Measurements from ENCODE around the gene MYT1. TPM values are rescaled to one million over a fixed set of nuclear protein-coding genes. Genes with fewer than 3 reads are reported as not detected.
A peak's percentile ranks its signal among the peaks of the same experiment; 100 is the strongest.

The MYT1 gene
- total and polyA plus RNA-seq, 9 of the 15 experiments (the other 6 are each of a cell fraction or from before 2014, with no cell fraction given), result 0.02 to 0.12 (median 0.06) TPM; not detected in 4

- TF ChIP-seq MYNN (IDR thresholded peaks at IDR 0.05) (no peak), MYNN (CRISPR knock-in tag; IDR thresholded peaks at IDR 0.05) (no peak), ZC3H11A (IDR thresholded peaks at IDR 0.05; ENCODE audit: low read depth, low read length) (0 out of 2 replicates have a peak, but pooled peaks have one; percentile 23), RBBP5 (IDR thresholded peaks at IDR 0.05; ENCODE audit: borderline replicate concordance, insufficient read depth, low read length, poor library complexity, severe bottlenecking) (peak; percentile 14), SMARCE1 (IDR thresholded peaks at IDR 0.05) (0 out of 2 replicates have a peak, but pooled peaks have one; percentile 34)
Measured at GRCh38 chr20:64256282-64256935, 92.2 kb downstream of the MYT1 start.

More at GRCh38 chr20:64256282-64256935, 92.2 kb downstream of the MYT1 start:
- H2AFZ ChIP-seq (ENCODE audit: low read depth, low read length), result peak overlapping the region; percentile 83
- in situ Hi-C loops (cut with MboI), result loop anchor here (5.0 kb wide), 1 partner anchor 64 kb away; no protein-coding TSS in a partner anchor
- H3K27ac ChIP-seq (ENCODE audit: extremely low read depth, low read depth, low read length), result peak overlapping the region; percentile 88
- peak; percentile 4; the same call in 1 of the 3 replicates for ATAC-seq
- peak overlapping the region; percentile 70 to 96 for H3K9ac ChIP-seq (ENCODE audit: insufficient read depth in 1 of 2, low read depth in 2 of 2, low read length in 2 of 2)
- intact Hi-C loops (cut with micrococcal nuclease), result no loop called here
- H4K20me1 ChIP-seq (replicated peaks; ENCODE audit: control insufficient read depth, insufficient read depth, low read length), result no peaks in the 10 kb centered on the region
- ChIA-PET POLR2A (interaction anchor here (0.6 to 1.9 kb wide), 7 partner anchors 10 to 217 kb away, joined by 3 to 20 read pairs (median 3); no protein-coding TSS in a partner anchor), CTCF (ENCODE audit: low intra/inter-chr PET ratio) (interaction anchor here (0.7 kb wide), 1 partner anchor 28 kb away, joined by 3 read pairs; no protein-coding TSS in a partner anchor)
- 21% methylated on average over 15 of the region's 15 CpGs for WGBS (ENCODE audit: insufficient coverage, low coverage, missing lambda C conversion rate)
- H3K27me3 ChIP-seq (ENCODE audit: control insufficient read depth in 2 of 2, insufficient read depth in 2 of 2, low read length in 2 of 2), result no peaks in the 10 kb centered on the region
- no peaks in the 10 kb centered on the region for H3K9me1 ChIP-seq (ENCODE audit: control insufficient read depth, insufficient read depth, low read length)
- H3K9me3 ChIP-seq (replicated peaks; ENCODE audit: control insufficient read depth, insufficient read depth, low read depth, low read length), result no peaks in the 10 kb centered on the region
- H3K4me3 ChIP-seq, result peak overlapping the region; percentile 91
- peaks cover 21% of the 10 kb centered on the region in 2 experiments for H3K4me1 ChIP-seq (replicated peaks in 1 of 2; ENCODE audit: control insufficient read depth in 2 of 2, insufficient read depth in 2 of 2, low read length in 2 of 2)
- peak in 3 of 4 experiments; percentile 19 to 27 (median 21) for DNase-seq (ENCODE audit: extremely low read depth in 1 of 4, low spot score in 3 of 4)
- peak overlapping the region; percentile 90 for H3K4me2 ChIP-seq (ENCODE audit: insufficient read depth, low read length)
- H3K36me3 ChIP-seq (ENCODE audit: control insufficient read depth, insufficient read depth, low read length), result peaks cover 3% of the 10 kb centered on the region; the same call in 2 of the 3 replicates
- peaks cover 35% of the 10 kb centered on the region for H3K79me2 ChIP-seq (ENCODE audit: control insufficient read depth, insufficient read depth, low read length)
- peak; percentile 46 for FAIRE-seq
- BruUV-seq (replicated peaks), result TSS peak; percentile 53
